SK-N-MC (cell line): ENCODE results near the gene PPP1R18.
"Not testable (repeated sequence)": the region's sequence is repeated elsewhere in the genome, so short reads cannot be mapped to it uniquely, and the experiment has no call there.

Experiments
- EZH2 ChIP-seq: fragments of 200-600 bp; sonication (generic); IDR thresholded peaks from one replicate; pipeline ENCODE4 v1.6.1; 2017; ENCODE audit warnings: antibody characterized with exemption
- POLR2AphosphoS5 ChIP-seq: IDR thresholded peaks from 2 replicates; pipeline ENCODE4 v1.6.1; 2012; ENCODE audit warnings: mild to moderate bottlenecking, low read depth, low read length, borderline replicate concordance

GRCh38 chr6:30657922-30658321, 28.5 kb downstream of the PPP1R18 start:
- not testable (repeated sequence) for TF ChIP-seq POLR2AphosphoS5, EZH2
